IMR-90 (cell line): ENCODE data around the gene CCDC18. TPM values are rescaled to one million over a fixed set of nuclear protein-coding genes. Genes with fewer than 3 reads are reported as not detected.

Source experiments
- ATAC-seq: fragments of 200-7000 bp; cut with Tn5 transposase; 2 replicates; pipeline ENCODE4 v1.9.1; 2020; ENCODE audit warnings: low read depth, mild to moderate bottlenecking, moderate library complexity
- BruUV-seq: library from RNA; stranded (reverse); fragments of 400-500 nt; replicated peaks from 2 replicates; lab custom pipeline; 2021; lab: Mats Ljungman, UMichigan
- CTCF ChIA-PET: fragments of 300-600 bp; formaldehyde crosslinking; extraction: SDS; loops from one replicate; lab custom pipeline; 2021; ENCODE audit warnings: antibody characterized with exemption; lab: Yijun Ruan, JAX
- POLR2A ChIA-PET: fragments of 300-600 bp; sonication (Branson Sonifier 250); formaldehyde crosslinking; loops from one replicate; lab custom pipeline; 2022; ENCODE audit warnings: antibody characterized with exemption; ENCODE audit not compliant: unreplicated experiment; lab: Charles Lee
- DNase-seq: peaks from one replicate; pipeline ENCODE4 v3.0.0; 2013
- H2AFZ ChIP-seq: replicated peaks from 2 replicates; pipeline ENCODE3; 2013; ENCODE audit warnings: low read length, mild to moderate bottlenecking; ENCODE audit not compliant: poor library complexity
- H2AK5ac ChIP-seq: 2 replicates; pipeline ENCODE4 v1.6.1; 2013; ENCODE audit warnings: low read depth, low read length, inconsistent platforms
- H2AK9ac ChIP-seq: replicated peaks from 2 replicates; pipeline ENCODE3; 2013; ENCODE audit warnings: mild to moderate bottlenecking, low read depth, low read length, moderate library complexity; ENCODE audit not compliant: poor library complexity
- H2BK120ac ChIP-seq: 2 replicates; pipeline ENCODE4 v1.6.1; 2013; ENCODE audit warnings: low read depth, low read length, inconsistent platforms
- H2BK15ac ChIP-seq: 3 replicates; pipeline ENCODE4 v1.6.1; 2013; ENCODE audit warnings: low read depth, low read length, inconsistent platforms
- H2BK20ac ChIP-seq: 2 replicates; pipeline ENCODE4 v1.6.1; 2013; ENCODE audit warnings: low read depth, mild to moderate bottlenecking, inconsistent platforms, low read length, moderate library complexity
- H2BK5ac ChIP-seq: 2 replicates; pipeline ENCODE4 v1.6.1; 2013; ENCODE audit warnings: mild to moderate bottlenecking, low read depth, low read length, inconsistent platforms; ENCODE audit not compliant: poor library complexity, severe bottlenecking
- H3K14ac ChIP-seq: replicated peaks from 2 replicates; pipeline ENCODE4 v1.6.1; 2013; ENCODE audit warnings: low read depth, low read length, inconsistent platforms
- H3K18ac ChIP-seq: 2 replicates; pipeline ENCODE4 v1.6.1; 2013; ENCODE audit warnings: low read depth, low read length, control low read depth
- H3K23ac ChIP-seq: 2 replicates; pipeline ENCODE4 v1.6.1; 2013; ENCODE audit warnings: low read depth, low read length, inconsistent platforms
- H3K27ac ChIP-seq: 2 replicates; pipeline ENCODE4 v1.5.1; 2013; ENCODE audit warnings: mild to moderate bottlenecking, control low read depth, low read length; ENCODE audit not compliant: insufficient read depth
- H3K27me3 ChIP-seq: 2 replicates; pipeline ENCODE4 v1.6.1; 2013; ENCODE audit warnings: low read length; ENCODE audit not compliant: control insufficient read depth, insufficient read depth
- H3K36me3 ChIP-seq: 2 replicates; pipeline ENCODE4 v1.6.1; 2013; ENCODE audit warnings: low read length, mixed read lengths; ENCODE audit not compliant: control insufficient read depth, insufficient read depth
- H3K4ac ChIP-seq: 2 replicates; pipeline ENCODE4 v1.6.1; 2013; ENCODE audit warnings: low read depth, low read length, inconsistent platforms
- H3K4me1 ChIP-seq: 2 replicates; pipeline ENCODE4 v1.6.1; 2013; ENCODE audit warnings: low read length, mixed read lengths; ENCODE audit not compliant: control insufficient read depth, insufficient read depth
- H3K4me2 ChIP-seq: 2 replicates; pipeline ENCODE4 v1.6.1; 2013; ENCODE audit warnings: low read depth, mild to moderate bottlenecking, control low read depth, low read length, moderate library complexity
- H3K4me3 ChIP-seq: 2 replicates; pipeline ENCODE4 v1.5.1; 2013; ENCODE audit warnings: low read depth, mild to moderate bottlenecking, control low read depth, low read length, moderate library complexity; ENCODE audit not compliant: insufficient read depth
- H3K56ac ChIP-seq: 2 replicates; pipeline ENCODE4 v1.6.1; 2013; ENCODE audit warnings: low read length, inconsistent platforms; ENCODE audit not compliant: insufficient read depth; ENCODE audit errors: extremely low read depth
- H3K79me1 ChIP-seq, 2 experiments: 2 replicates each; pipeline ENCODE4 v1.6.1; 2013; ENCODE audit warnings: low read length in 2 of 2, inconsistent platforms in 1 of 2, low read depth in 1 of 2
- H3K9ac ChIP-seq: 2 replicates; pipeline ENCODE4 v1.6.1; 2013; ENCODE audit warnings: low read depth, low read length, control low read depth
- H3K9me1 ChIP-seq: 2 replicates; pipeline ENCODE4 v1.6.1; 2013; ENCODE audit warnings: low read length, inconsistent platforms; ENCODE audit not compliant: insufficient read depth
- H3K9me3 ChIP-seq: 2 replicates; pipeline ENCODE4 v1.6.1; 2013; ENCODE audit warnings: low read length; ENCODE audit not compliant: control insufficient read depth, insufficient read depth
- H4K20me1 ChIP-seq: 2 replicates; pipeline ENCODE4 v1.6.1; 2013; ENCODE audit warnings: low read length, inconsistent platforms; ENCODE audit not compliant: insufficient read depth
- H4K5ac ChIP-seq: 2 replicates; pipeline ENCODE4 v1.6.1; 2013; ENCODE audit warnings: mild to moderate bottlenecking, low read depth, low read length, control low read depth
- H4K8ac ChIP-seq, 2 experiments: 2 replicates each; pipeline ENCODE4 v1.6.1; 2013; ENCODE audit warnings: low read depth in 2 of 2, low read length in 2 of 2, control low read depth in 1 of 2, inconsistent platforms in 1 of 2
- H4K91ac ChIP-seq: 2 replicates; pipeline ENCODE4 v1.6.1; 2013; ENCODE audit warnings: low read depth, low read length, inconsistent platforms; ENCODE audit not compliant: insufficient read depth
- CEBPB ChIP-seq: IDR thresholded peaks from 2 replicates; pipeline ENCODE4 v1.6.1; 2012; ENCODE audit warnings: low read depth, low read length, improper control_type of control experiment
- CHD1 ChIP-seq: IDR thresholded peaks from 2 replicates; pipeline ENCODE4 v1.6.1; 2012; ENCODE audit warnings: low read depth, low read length, improper control_type of control experiment
- FOS ChIP-seq: fragments of 150-350 bp; IDR thresholded peaks from 2 replicates; pipeline ENCODE4 v1.6.1; 2016; ENCODE audit warnings: low read depth, low read length
- RFX5 ChIP-seq: IDR thresholded peaks from 2 replicates; pipeline ENCODE4 v1.8.0; 2012; ENCODE audit warnings: low read depth, mild to moderate bottlenecking, low read length, moderate library complexity
- WGBS, 2 experiments: methylation state at CpG; one replicate each; pipeline versions ENCODE4 v1.1.5 to v1.1.7; 2013; ENCODE audit warnings: missing lambda C conversion rate in 2 of 2; ENCODE audit not compliant: insufficient read length in 1 of 2; ENCODE audit errors: extremely low coverage in 2 of 2; 5-methylcytosine and 5-hydroxymethylcytosine counted together
- dilution Hi-C: fragments of 300-500 bp; cut with HindIII; formaldehyde crosslinking; loops from one replicate; pipeline ENCODE4 v1.14.3; 2018; ENCODE audit warnings: low sequenced_read_pairs; ENCODE audit not compliant: unreplicated experiment
- in situ Hi-C: fragments of 300-500 bp; cut with MboI; formaldehyde crosslinking; loops from 3 replicates; pipeline ENCODE4 v1.14.3; 2019; ENCODE audit warnings: low sequenced_read_pairs, inconsistent platforms, mixed read lengths
- intact Hi-C: fragments of 100-400 bp; cut with micrococcal nuclease; formaldehyde crosslinking; loops from 2 replicates; pipeline ENCODE4 v1.10.0; 2022
- polyA plus RNA-seq, 3 experiments: library from polyadenylated mRNA; depleted of rRNA; stranded (reverse); fragments of >200 nt; gene quantifications; 2 replicates each; pipeline ENCODE4 v1.2.3, GENCODE V29; 2012; ENCODE audit warnings: low replicate concordance in 1 of 3
- total RNA-seq: library from RNA; depleted of rRNA; stranded (reverse); fragments of >200 nt; gene quantifications from 2 replicates; pipeline ENCODE4 v1.2.3, GENCODE V29; 2012
- TF ChIP-seq, protein P1 (sequence below): fragments of 150-350 bp; IDR thresholded peaks from 2 replicates; pipeline ENCODE4 v1.6.1; 2017; ENCODE audit warnings: mild to moderate bottlenecking, antibody characterized with exemption, low read length, low read depth

CCDC18 gene
- total and polyA plus RNA-seq, 2 of the 4 experiments (the other 2 are of a cell fraction) = 5.5 to 7.3 TPM

DNA sequence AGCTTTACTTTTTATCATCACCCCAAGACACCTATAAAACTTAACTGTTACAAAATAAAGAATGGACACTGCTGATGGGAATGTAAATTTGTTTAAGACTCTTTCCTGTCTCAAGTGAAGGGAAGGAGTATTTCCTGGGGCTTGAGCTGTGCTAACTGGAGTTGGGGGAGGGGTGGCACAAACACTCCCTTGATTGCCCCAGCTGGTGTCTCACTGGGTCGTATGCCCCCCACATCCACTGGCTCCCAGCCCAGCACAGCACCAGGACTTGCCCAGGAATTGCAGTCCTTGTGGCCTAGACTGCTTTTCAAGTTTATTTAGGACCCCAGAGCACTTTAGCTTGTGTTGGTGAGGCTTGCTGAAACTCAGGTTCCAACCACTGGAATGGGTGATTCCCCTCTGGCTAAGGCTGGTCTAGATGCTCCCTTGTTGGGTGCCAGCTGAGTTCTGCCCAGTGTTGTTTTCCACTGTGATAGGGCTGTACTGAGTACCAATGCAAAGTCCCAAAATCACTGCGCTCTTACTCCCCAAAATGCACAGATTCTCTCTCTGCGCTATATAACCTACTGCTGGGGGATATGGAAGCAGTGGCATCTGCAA, 116.1 kb downstream of the CCDC18 start:
- Histone ChIP-seq H3K9me1 (no peaks in the 10 kb centered on the region), H2BK120ac (no peak overlapping the region), H3K23ac (no peak overlapping the region), H4K20me1 (no peaks in the 10 kb centered on the region), H2BK15ac (no peak overlapping the region), H3K9me3 (no peaks in the 10 kb centered on the region), H3K79me1 (no peaks in the 10 kb centered on the region), H2AK5ac (no peak overlapping the region), H3K14ac (no peak overlapping the region), H3K4me1 (no peaks in the 10 kb centered on the region), H3K36me3 (no peaks in the 10 kb centered on the region), H3K56ac (no peak overlapping the region), H4K5ac (no peak overlapping the region), H3K27me3 (no peaks in the 10 kb centered on the region), H3K9ac (no peak overlapping the region), H2AFZ (no peak overlapping the region), H2BK5ac (no peak overlapping the region), H3K27ac (no peak overlapping the region), H3K4ac (no peak overlapping the region), H2BK20ac (no peak overlapping the region), H3K4me3 (no peak overlapping the region), H2AK9ac (no peak overlapping the region), H4K91ac (no peak overlapping the region), H3K4me2 (no peak overlapping the region), H4K8ac (no peak overlapping the region), H3K18ac (no peak overlapping the region)
- ATAC-seq (no peak), DNase-seq (no peak)
- ChIA-PET POLR2A (interaction anchor here (0.6 kb wide), 1 partner anchor 151 kb away, joined by 3 read pairs; the partner anchor contains the start of gene FNBP1L), CTCF (no interaction called here)
- TF ChIP-seq RFX5 (no peak), FOS (no peak), CHD1 (no peak), CEBPB (no peak)
- TF ChIP-seq, protein P1, sequence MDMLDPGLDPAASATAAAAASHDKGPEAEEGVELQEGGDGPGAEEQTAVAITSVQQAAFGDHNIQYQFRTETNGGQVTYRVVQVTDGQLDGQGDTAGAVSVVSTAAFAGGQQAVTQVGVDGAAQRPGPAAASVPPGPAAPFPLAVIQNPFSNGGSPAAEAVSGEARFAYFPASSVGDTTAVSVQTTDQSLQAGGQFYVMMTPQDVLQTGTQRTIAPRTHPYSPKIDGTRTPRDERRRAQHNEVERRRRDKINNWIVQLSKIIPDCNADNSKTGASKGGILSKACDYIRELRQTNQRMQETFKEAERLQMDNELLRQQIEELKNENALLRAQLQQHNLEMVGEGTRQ = no peak
- WGBS, 2 experiments = 14% methylated on average over 1 of the region's 3 CpGs; no CpG with 5 or more reads in 1 of the 2 experiments
- dilution Hi-C loops (no loop called here), in situ Hi-C loops (no loop called here), intact Hi-C loops (no loop called here)
- no TSS peak for BruUV-seq
